Measurements from ENCODE around the gene NKX1-2. TPM values are rescaled to one million over a fixed set of nuclear protein-coding genes. Genes with fewer than 3 reads are reported as not detected.

The NKX1-2 gene
- total RNA-seq, 1 experiment from 2014 or later = 57.7 TPM

DNA sequence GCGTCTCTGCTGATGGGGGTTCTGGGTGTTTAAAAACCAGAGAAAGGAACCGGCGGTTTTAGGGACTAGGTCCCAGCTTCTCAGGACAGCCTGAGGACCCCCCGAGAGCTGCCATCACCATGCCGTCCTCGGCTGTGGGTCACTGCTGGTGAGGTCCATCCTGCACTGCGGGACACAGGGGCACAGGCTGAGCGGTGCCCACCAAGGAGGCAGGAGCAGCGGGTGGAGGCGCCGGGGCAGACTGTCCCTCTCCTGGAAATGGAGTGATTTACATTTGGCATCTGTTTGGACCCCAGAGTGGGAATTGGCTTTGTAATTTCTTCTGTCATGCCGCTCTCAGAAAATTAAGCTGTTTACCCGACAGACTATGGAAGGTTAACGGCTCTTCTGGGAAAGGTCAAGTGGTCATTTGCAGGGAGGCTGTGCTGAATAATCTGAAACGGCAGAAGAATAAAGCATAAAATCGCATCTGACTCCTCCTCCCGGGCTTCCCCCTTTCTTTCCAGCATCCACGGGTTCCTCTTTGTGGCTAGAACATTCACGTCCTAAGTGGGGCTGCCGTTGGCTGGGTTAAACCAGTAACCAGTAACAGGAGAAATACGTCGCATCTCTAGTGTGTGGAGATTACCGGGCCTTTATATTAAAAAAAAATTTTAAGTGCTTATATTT, 43.5 kb upstream of the NKX1-2 start (continued):
- no peak for TF ChIP-seq ARID4B (CRISPR knock-in tag; IDR thresholded peaks at IDR 0.05; ENCODE audit: borderline replicate concordance)

DNA sequence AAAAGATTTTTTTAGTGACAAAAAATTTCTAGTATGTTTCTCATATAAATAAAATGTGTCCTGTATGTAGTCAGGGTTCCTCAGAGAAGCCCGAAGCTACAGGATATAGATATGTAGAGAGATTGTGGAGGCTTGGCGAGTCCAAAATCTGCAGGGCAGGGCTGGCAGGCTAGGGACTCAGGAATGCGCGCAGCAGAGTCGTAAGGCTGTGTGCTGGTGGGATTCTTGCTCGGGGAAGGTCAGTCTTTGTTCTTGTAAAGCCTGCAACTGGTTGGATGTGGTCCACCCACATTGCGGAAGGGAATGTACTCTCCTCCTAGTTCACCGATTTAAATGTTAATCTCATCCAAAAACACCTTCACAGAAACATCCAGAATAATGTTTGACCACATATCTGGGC, 42.4 kb upstream of the NKX1-2 start:
- H3K4me3 Mint-ChIP-seq = no peak overlapping the region
- ChIA-PET POLR2A (no interaction called here), CTCF (no interaction called here)
- ATAC-seq (no peak), DNase-seq (ENCODE audit: low spot score) (no peak)
- H3K9me3 Mint-ChIP-seq = peaks cover 1% of the 10 kb centered on the region
- no peak overlapping the region for H3K27ac Mint-ChIP-seq
- H3K36me3 Mint-ChIP-seq = peaks cover 37% of the 10 kb centered on the region
- peaks cover 40% of the 10 kb centered on the region for H3K4me1 Mint-ChIP-seq
- no peaks in the 10 kb centered on the region for H3K27me3 Mint-ChIP-seq (ENCODE audit: low read depth)
- TF ChIP-seq, protein P1, sequence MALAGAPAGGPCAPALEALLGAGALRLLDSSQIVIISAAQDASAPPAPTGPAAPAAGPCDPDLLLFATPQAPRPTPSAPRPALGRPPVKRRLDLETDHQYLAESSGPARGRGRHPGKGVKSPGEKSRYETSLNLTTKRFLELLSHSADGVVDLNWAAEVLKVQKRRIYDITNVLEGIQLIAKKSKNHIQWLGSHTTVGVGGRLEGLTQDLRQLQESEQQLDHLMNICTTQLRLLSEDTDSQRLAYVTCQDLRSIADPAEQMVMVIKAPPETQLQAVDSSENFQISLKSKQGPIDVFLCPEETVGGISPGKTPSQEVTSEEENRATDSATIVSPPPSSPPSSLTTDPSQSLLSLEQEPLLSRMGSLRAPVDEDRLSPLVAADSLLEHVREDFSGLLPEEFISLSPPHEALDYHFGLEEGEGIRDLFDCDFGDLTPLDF (CRISPR knock-in tag; IDR thresholded peaks at IDR 0.05) = no peak
- no peak for TF ChIP-seq NFYB (CRISPR knock-in tag; conservative IDR thresholded peaks at IDR 0.05; ENCODE audit: low read depth)
- no peak for TF ChIP-seq AR (CRISPR knock-in tag; IDR thresholded peaks at IDR 0.05)
- TF ChIP-seq SP1 (CRISPR knock-in tag; conservative IDR thresholded peaks at IDR 0.05) = no peak
- TF ChIP-seq, protein P2, sequence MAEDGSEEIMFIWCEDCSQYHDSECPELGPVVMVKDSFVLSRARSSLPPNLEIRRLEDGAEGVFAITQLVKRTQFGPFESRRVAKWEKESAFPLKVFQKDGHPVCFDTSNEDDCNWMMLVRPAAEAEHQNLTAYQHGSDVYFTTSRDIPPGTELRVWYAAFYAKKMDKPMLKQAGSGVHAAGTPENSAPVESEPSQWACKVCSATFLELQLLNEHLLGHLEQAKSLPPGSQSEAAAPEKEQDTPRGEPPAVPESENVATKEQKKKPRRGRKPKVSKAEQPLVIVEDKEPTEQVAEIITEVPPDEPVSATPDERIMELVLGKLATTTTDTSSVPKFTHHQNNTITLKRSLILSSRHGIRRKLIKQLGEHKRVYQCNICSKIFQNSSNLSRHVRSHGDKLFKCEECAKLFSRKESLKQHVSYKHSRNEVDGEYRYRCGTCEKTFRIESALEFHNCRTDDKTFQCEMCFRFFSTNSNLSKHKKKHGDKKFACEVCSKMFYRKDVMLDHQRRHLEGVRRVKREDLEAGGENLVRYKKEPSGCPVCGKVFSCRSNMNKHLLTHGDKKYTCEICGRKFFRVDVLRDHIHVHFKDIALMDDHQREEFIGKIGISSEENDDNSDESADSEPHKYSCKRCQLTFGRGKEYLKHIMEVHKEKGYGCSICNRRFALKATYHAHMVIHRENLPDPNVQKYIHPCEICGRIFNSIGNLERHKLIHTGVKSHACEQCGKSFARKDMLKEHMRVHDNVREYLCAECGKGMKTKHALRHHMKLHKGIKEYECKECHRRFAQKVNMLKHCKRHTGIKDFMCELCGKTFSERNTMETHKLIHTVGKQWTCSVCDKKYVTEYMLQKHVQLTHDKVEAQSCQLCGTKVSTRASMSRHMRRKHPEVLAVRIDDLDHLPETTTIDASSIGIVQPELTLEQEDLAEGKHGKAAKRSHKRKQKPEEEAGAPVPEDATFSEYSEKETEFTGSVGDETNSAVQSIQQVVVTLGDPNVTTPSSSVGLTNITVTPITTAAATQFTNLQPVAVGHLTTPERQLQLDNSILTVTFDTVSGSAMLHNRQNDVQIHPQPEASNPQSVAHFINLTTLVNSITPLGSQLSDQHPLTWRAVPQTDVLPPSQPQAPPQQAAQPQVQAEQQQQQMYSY (CRISPR knock-in tag; IDR thresholded peaks at IDR 0.05) = no peak
- TF ChIP-seq IRF2 (CRISPR knock-in tag; IDR thresholded peaks at IDR 0.05; ENCODE audit: borderline replicate concordance, low read depth) = no peak
- TF ChIP-seq ZNF396 (CRISPR knock-in tag; IDR thresholded peaks at IDR 0.05; ENCODE audit: borderline replicate concordance) = no peak
- TF ChIP-seq GRHL2 (CRISPR knock-in tag; IDR thresholded peaks at IDR 0.05; ENCODE audit: insufficient replicate concordance, severe bottlenecking) = no peak
- TF ChIP-seq ETV6 (CRISPR knock-in tag; IDR thresholded peaks at IDR 0.05) = no peak
- TF ChIP-seq ELF4 (CRISPR knock-in tag; IDR thresholded peaks at IDR 0.05; ENCODE audit: low read depth) = no peak
- TF ChIP-seq, protein P3, sequence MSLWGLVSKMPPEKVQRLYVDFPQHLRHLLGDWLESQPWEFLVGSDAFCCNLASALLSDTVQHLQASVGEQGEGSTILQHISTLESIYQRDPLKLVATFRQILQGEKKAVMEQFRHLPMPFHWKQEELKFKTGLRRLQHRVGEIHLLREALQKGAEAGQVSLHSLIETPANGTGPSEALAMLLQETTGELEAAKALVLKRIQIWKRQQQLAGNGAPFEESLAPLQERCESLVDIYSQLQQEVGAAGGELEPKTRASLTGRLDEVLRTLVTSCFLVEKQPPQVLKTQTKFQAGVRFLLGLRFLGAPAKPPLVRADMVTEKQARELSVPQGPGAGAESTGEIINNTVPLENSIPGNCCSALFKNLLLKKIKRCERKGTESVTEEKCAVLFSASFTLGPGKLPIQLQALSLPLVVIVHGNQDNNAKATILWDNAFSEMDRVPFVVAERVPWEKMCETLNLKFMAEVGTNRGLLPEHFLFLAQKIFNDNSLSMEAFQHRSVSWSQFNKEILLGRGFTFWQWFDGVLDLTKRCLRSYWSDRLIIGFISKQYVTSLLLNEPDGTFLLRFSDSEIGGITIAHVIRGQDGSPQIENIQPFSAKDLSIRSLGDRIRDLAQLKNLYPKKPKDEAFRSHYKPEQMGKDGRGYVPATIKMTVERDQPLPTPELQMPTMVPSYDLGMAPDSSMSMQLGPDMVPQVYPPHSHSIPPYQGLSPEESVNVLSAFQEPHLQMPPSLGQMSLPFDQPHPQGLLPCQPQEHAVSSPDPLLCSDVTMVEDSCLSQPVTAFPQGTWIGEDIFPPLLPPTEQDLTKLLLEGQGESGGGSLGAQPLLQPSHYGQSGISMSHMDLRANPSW (CRISPR knock-in tag; conservative IDR thresholded peaks at IDR 0.05; ENCODE audit: low read depth) = no peak
- TF ChIP-seq ZNF138 (CRISPR knock-in tag; conservative IDR thresholded peaks at IDR 0.05) = no peak
- TF ChIP-seq ZMAT4 (CRISPR knock-in tag; IDR thresholded peaks at IDR 0.05) = no peak
- no peak for TF ChIP-seq ATF1 (CRISPR knock-in tag; IDR thresholded peaks at IDR 0.05)
- TF ChIP-seq IRF1 (CRISPR knock-in tag; IDR thresholded peaks at IDR 0.05) = no peak
- TF ChIP-seq RELA (CRISPR knock-in tag; IDR thresholded peaks at IDR 0.05; ENCODE audit: borderline replicate concordance) = no peak
- no peak for TF ChIP-seq MXD4 (CRISPR knock-in tag; IDR thresholded peaks at IDR 0.05; ENCODE audit: borderline replicate concordance)
